Measurements from ENCODE around the gene HCRTR1.
A peak's percentile ranks its signal among the peaks of the same experiment; 100 is the strongest.

- TF ChIP-seq POLR2AphosphoS5 (IDR thresholded peaks at IDR 0.05), result peak in 1 of 3 donors; percentile 65
- TF ChIP-seq CTCF (IDR thresholded peaks at IDR 0.05 in 8 of 11, conservative IDR thresholded peaks at IDR 0.05 in 3 of 11), result no peak
- no peak for TF ChIP-seq POLR2A (IDR thresholded peaks at IDR 0.05)
These were observed 30.8 kb upstream of the HCRTR1 start for GRCh38 chr1:31586376-31587327.

Measured in spleen (tissue), 7 donors.